HEK293T (cell line): Measurements from ENCODE around the gene MTERF4.

Experiments
- ARNT ChIP-seq: fragments of 450-650 bp; IDR thresholded peaks from 2 replicates; pipeline ENCODE4 v1.6.1; 2017; ENCODE audit warnings: mild to moderate bottlenecking
- BHLHE40 ChIP-seq: fragments of 450-650 bp; IDR thresholded peaks from 2 replicates; pipeline ENCODE4 v1.6.1; 2016; ENCODE audit warnings: mild to moderate bottlenecking, moderate library complexity, borderline replicate concordance
- CTBP1 ChIP-seq: fragments of 450-650 bp; IDR thresholded peaks from 2 replicates; pipeline ENCODE4 v1.6.1; 2016; ENCODE audit warnings: borderline replicate concordance
- ELF4 ChIP-seq: fragments of 450-650 bp; IDR thresholded peaks from 2 replicates; pipeline ENCODE4 v1.6.1; 2017; ENCODE audit warnings: antibody characterized with exemption
- FOXA1 ChIP-seq: fragments of 450-650 bp; IDR thresholded peaks from 2 replicates; pipeline ENCODE4 v1.6.1; 2016; ENCODE audit warnings: mild to moderate bottlenecking
- FOXM1 ChIP-seq: fragments of 450-650 bp; IDR thresholded peaks from 2 replicates; pipeline ENCODE4 v1.6.1; 2017; ENCODE audit warnings: mild to moderate bottlenecking, borderline replicate concordance
- HDGF ChIP-seq: fragments of 450-650 bp; IDR thresholded peaks from 2 replicates; pipeline ENCODE4 v1.6.1; 2017; ENCODE audit warnings: antibody characterized with exemption, borderline replicate concordance
- LEF1 ChIP-seq: fragments of 450-650 bp; IDR thresholded peaks from 2 replicates; pipeline ENCODE4 v1.6.1; 2017; ENCODE audit warnings: mild to moderate bottlenecking, borderline replicate concordance
- SP1 ChIP-seq: fragments of 450-650 bp; IDR thresholded peaks from 2 replicates; pipeline ENCODE4 v1.6.1; 2017
- SUZ12 ChIP-seq: fragments of 450-650 bp; IDR thresholded peaks from 2 replicates; pipeline ENCODE4 v1.6.1; 2016; ENCODE audit warnings: mild to moderate bottlenecking
- TARDBP ChIP-seq: fragments of 450-650 bp; IDR thresholded peaks from 2 replicates; pipeline ENCODE4 v1.6.1; 2016
- ZNF384 ChIP-seq: fragments of 450-650 bp; IDR thresholded peaks from 2 replicates; pipeline ENCODE4 v1.6.1; 2016

DNA sequence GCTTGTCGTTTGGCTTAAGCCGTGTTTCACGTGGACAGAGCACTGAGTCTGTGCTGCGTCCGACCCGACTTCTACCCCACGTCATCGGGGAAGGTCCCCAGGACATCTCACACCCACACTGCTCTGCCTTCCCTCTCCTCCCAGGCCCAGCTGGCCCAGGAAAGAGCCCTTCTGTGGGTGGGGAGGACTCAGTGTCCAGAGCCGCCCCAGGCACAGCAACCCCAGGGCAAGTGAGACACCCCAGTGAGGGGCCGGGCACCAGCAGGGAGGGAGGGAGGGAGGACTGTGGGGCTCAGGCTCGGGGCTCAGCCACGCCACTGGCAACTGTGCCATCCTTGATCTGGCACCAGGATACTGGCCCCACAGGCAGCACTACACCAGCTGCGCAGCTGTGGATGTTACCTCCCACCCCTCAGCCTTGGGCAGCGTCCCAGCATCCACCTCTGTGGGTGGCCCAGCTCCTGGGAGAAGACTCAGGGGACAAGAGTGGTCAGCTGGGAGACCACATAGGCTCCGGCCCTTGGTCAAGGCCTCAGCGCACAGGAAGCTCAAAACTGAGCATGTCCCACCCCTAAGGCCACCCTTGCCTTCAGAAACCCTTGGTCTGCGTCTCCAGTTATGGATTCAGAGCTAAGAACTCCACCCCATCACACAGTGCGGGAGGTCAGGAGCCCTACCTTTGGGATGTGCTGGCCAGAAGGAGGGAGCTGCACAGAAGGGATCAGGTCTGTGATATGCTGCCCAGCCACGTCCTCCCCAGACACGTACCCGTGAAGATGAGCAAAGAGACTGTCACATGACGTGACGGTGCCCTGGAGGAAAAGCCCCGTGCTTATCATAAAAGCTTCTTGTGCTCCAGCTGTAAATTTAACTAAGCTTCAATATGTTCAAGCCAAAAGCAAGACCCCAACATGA, 35.4 kb upstream of the MTERF4 start:
- no peak for TF ChIP-seq SP1
- no peak for TF ChIP-seq ARNT
- TF ChIP-seq ZNF384: no peak
- no peak for TF ChIP-seq SUZ12
- no peak for TF ChIP-seq HDGF
- no peak for TF ChIP-seq TARDBP
- no peak for TF ChIP-seq BHLHE40
- TF ChIP-seq FOXA1: no peak
- no peak for TF ChIP-seq FOXM1
- TF ChIP-seq LEF1: no peak
- TF ChIP-seq CTBP1: no peak
- no peak for TF ChIP-seq ELF4
